Upper lobe of left lung (tissue), 4 donors: ENCODE data around the gene THRAP3.

Experiments
- EP300 ChIP-seq, 4 donors: sonication (generic); formaldehyde crosslinking; IDR thresholded peaks; one replicate each; pipeline ENCODE4 v1.5.1; 2017; ENCODE audit warnings: antibody characterized with exemption in 4 of 4, control low read depth in 2 of 4
- POLR2A ChIP-seq, 4 donors: fragments of 450-650 bp; IDR thresholded peaks; one replicate each; pipeline ENCODE4 v1.5.1; 2016 to 2017; ENCODE audit warnings: antibody characterized with exemption in 4 of 4, mild to moderate bottlenecking in 2 of 4
- TF ChIP-seq, protein P1 (sequence below), 6 experiments: fragments of 450-650 bp in 4 of 6; fragments of 200-600 bp in 2 of 6; sonication (generic) in 2 of 6; IDR thresholded peaks; one replicate each; pipeline ENCODE4 v1.5.1; 2016 to 2019; ENCODE audit warnings: antibody characterized with exemption in 6 of 6

DNA sequence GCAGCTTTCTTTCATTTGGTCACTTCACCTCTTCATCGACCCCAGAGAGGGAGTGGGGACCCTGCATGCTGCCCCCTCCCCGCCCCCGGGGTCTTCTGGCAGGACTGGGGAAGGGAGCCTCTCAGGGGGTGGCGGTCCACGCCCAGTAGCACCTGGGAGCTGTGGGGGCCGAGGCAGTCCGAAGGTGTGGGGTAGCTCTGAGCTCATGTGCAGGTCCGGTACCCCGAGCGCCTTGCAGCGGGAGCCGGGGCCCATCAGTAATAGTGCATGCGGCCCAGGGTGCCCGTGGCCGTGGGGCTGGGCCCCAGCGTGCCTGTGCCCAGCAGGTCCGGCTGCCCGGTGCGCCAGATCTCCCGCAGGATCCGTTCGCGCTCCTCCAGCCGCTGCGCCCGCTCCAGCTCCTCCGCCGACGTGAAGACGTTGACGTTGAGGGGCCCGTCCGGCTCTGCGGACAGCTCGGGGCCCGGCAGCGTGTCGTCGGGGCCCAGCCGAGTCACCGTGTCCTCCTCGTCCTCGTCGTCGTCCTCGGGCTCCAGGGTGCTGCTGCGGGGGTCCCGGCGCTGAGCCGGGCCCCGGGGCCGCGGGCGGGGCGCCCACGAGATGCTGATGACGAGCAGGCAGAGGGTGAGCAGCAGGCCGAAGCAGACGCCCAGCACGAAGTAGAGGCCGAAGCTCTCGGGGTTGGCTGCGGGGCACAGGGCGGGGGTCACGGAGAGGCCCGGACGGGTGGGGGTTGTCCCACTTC is 98.0 kb downstream of the THRAP3 start:
- TF ChIP-seq, protein P1, sequence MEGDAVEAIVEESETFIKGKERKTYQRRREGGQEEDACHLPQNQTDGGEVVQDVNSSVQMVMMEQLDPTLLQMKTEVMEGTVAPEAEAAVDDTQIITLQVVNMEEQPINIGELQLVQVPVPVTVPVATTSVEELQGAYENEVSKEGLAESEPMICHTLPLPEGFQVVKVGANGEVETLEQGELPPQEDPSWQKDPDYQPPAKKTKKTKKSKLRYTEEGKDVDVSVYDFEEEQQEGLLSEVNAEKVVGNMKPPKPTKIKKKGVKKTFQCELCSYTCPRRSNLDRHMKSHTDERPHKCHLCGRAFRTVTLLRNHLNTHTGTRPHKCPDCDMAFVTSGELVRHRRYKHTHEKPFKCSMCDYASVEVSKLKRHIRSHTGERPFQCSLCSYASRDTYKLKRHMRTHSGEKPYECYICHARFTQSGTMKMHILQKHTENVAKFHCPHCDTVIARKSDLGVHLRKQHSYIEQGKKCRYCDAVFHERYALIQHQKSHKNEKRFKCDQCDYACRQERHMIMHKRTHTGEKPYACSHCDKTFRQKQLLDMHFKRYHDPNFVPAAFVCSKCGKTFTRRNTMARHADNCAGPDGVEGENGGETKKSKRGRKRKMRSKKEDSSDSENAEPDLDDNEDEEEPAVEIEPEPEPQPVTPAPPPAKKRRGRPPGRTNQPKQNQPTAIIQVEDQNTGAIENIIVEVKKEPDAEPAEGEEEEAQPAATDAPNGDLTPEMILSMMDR (IDR thresholded peaks at IDR 0.05) = no peak
- TF ChIP-seq POLR2A (IDR thresholded peaks at IDR 0.05) (no peak), EP300 (IDR thresholded peaks at IDR 0.05) (no peak)
